Measurements from ENCODE around the gene SLC20A1.

The SLC20A1 gene

GRCh38 chr2:112640467-112640799, 5.3 kb upstream of the SLC20A1 start:
- H3K27me3 ChIP-seq (replicated peaks; ENCODE audit: insufficient read depth, low read length): peaks cover 92% of the 10 kb centered on the region
- no peak overlapping the region for H3K4me3 ChIP-seq (ENCODE audit: low read length)
- no peak for DNase-seq
- H3K79me2 ChIP-seq (ENCODE audit: low read length): no peaks in the 10 kb centered on the region
- H3K9me3 ChIP-seq (replicated peaks; ENCODE audit: insufficient read depth, low read length): no peaks in the 10 kb centered on the region
- peaks cover 19% of the 10 kb centered on the region for H3F3A ChIP-seq (ENCODE audit: insufficient read depth, low read length)
- H3K4me2 ChIP-seq (ENCODE audit: low read depth, low read length): no peak overlapping the region
- no peaks in the 10 kb centered on the region for H3K36me3 ChIP-seq (replicated peaks; ENCODE audit: insufficient read depth, low read length)
- H3K4me1 ChIP-seq (ENCODE audit: low read length): peaks cover 15% of the 10 kb centered on the region
- no peak overlapping the region for H3K27ac ChIP-seq (ENCODE audit: low read length)
- no peak for TF ChIP-seq EZH2 (optimal IDR thresholded peaks at IDR 0.05; ENCODE audit: low read depth, low read length)
- no peak for TF ChIP-seq CTCF (IDR thresholded peaks at IDR 0.05; ENCODE audit: low read length)
- no peak for TF ChIP-seq EZH2phosphoT487 (IDR thresholded peaks at IDR 0.05; ENCODE audit: low read length)
- peaks cover 9% of the 10 kb centered on the region for H4K20me1 ChIP-seq (ENCODE audit: insufficient read depth, low read length)
- no peak overlapping the region for H2AFZ ChIP-seq (ENCODE audit: low read length)
- H3K9me2 ChIP-seq (replicated peaks; ENCODE audit: insufficient read depth, low read length): no peaks in the 10 kb centered on the region
- H3K9ac ChIP-seq (ENCODE audit: low read length): no peak overlapping the region

- no peaks in the 10 kb centered on the region for H3K79me2 ChIP-seq (ENCODE audit: low read length)
- H3K27me3 ChIP-seq (replicated peaks; ENCODE audit: insufficient read depth, low read length): peaks cover 86% of the 10 kb centered on the region
- H3K4me3 ChIP-seq (ENCODE audit: low read length): no peak overlapping the region
- no peak for TF ChIP-seq EZH2 (optimal IDR thresholded peaks at IDR 0.05; ENCODE audit: low read depth, low read length)
- DNase-seq: no peak
- H4K20me1 ChIP-seq (ENCODE audit: insufficient read depth, low read length): peaks cover 9% of the 10 kb centered on the region
- peaks cover 15% of the 10 kb centered on the region for H3K4me1 ChIP-seq (ENCODE audit: low read length)
- no peak overlapping the region for H2AFZ ChIP-seq (ENCODE audit: low read length)
- H3K9me2 ChIP-seq (replicated peaks; ENCODE audit: insufficient read depth, low read length): no peaks in the 10 kb centered on the region
- H3K9ac ChIP-seq (ENCODE audit: low read length): no peak overlapping the region
- H3K4me2 ChIP-seq (ENCODE audit: low read depth, low read length): no peak overlapping the region
- no peak overlapping the region for H3K27ac ChIP-seq (ENCODE audit: low read length)
- peaks cover 15% of the 10 kb centered on the region for H3F3A ChIP-seq (ENCODE audit: insufficient read depth, low read length)
- H3K36me3 ChIP-seq (replicated peaks; ENCODE audit: insufficient read depth, low read length): no peaks in the 10 kb centered on the region
- H3K9me3 ChIP-seq (replicated peaks; ENCODE audit: insufficient read depth, low read length): no peaks in the 10 kb centered on the region
These were observed 4.7 kb upstream of the SLC20A1 start for GRCh38 chr2:112640800-112641675.

GRCh38 chr2:112641701-112642100, 4.0 kb upstream of the SLC20A1 start:
- Histone ChIP-seq H3K4me3 (ENCODE audit: low read length) (no peak overlapping the region), H3K4me2 (ENCODE audit: low read depth, low read length) (no peak overlapping the region), H2AFZ (ENCODE audit: low read length) (no peak overlapping the region), H3K79me2 (ENCODE audit: low read length) (peaks cover 5% of the 10 kb centered on the region), H3K9me2 (replicated peaks; ENCODE audit: insufficient read depth, low read length) (no peaks in the 10 kb centered on the region), H3K4me1 (ENCODE audit: low read length) (peaks cover 9% of the 10 kb centered on the region), H3F3A (ENCODE audit: insufficient read depth, low read length) (peaks cover 10% of the 10 kb centered on the region), H3K9me3 (replicated peaks; ENCODE audit: insufficient read depth, low read length) (no peaks in the 10 kb centered on the region), H3K27ac (ENCODE audit: low read length) (no peak overlapping the region), H4K20me1 (ENCODE audit: insufficient read depth, low read length) (peaks cover 3% of the 10 kb centered on the region), H3K36me3 (replicated peaks; ENCODE audit: insufficient read depth, low read length) (no peaks in the 10 kb centered on the region), H3K9ac (ENCODE audit: low read length) (no peak overlapping the region), H3K27me3 (replicated peaks; ENCODE audit: insufficient read depth, low read length) (peaks cover 79% of the 10 kb centered on the region)
- TF ChIP-seq EZH2 (optimal IDR thresholded peaks at IDR 0.05; ENCODE audit: low read depth, low read length): no peak
- no peak for TF ChIP-seq CTCF (IDR thresholded peaks at IDR 0.05; ENCODE audit: low read length)
- TF ChIP-seq EZH2phosphoT487 (IDR thresholded peaks at IDR 0.05; ENCODE audit: low read length): no peak
- no peak for DNase-seq

- Histone ChIP-seq H3K79me2 (ENCODE audit: low read length) (peaks cover 14% of the 10 kb centered on the region), H3K9me2 (replicated peaks; ENCODE audit: insufficient read depth, low read length) (no peaks in the 10 kb centered on the region), H3K9ac (ENCODE audit: low read length) (no peak overlapping the region), H3K9me3 (replicated peaks; ENCODE audit: insufficient read depth, low read length) (no peaks in the 10 kb centered on the region), H3K4me3 (ENCODE audit: low read length) (no peak overlapping the region), H3K4me1 (ENCODE audit: low read length) (peaks cover 13% of the 10 kb centered on the region), H3K4me2 (ENCODE audit: low read depth, low read length) (no peak overlapping the region), H4K20me1 (ENCODE audit: insufficient read depth, low read length) (no peaks in the 10 kb centered on the region), H3K27ac (ENCODE audit: low read length) (no peak overlapping the region), H3K27me3 (replicated peaks; ENCODE audit: insufficient read depth, low read length) (peaks cover 70% of the 10 kb centered on the region), H3F3A (ENCODE audit: insufficient read depth, low read length) (peaks cover 7% of the 10 kb centered on the region), H3K36me3 (replicated peaks; ENCODE audit: insufficient read depth, low read length) (no peaks in the 10 kb centered on the region), H2AFZ (ENCODE audit: low read length) (no peak overlapping the region)
- DNase-seq: no peak
- TF ChIP-seq EZH2 (optimal IDR thresholded peaks at IDR 0.05; ENCODE audit: low read depth, low read length): no peak
These were observed 3.2 kb upstream of the SLC20A1 start for GRCh38 chr2:112642561-112642960.
